IMR-90 (cell line): ENCODE data around the gene AGO3. TPM values are rescaled to one million over a fixed set of nuclear protein-coding genes. Genes with fewer than 3 reads are reported as not detected.

Source experiments
- ATAC-seq: fragments of 200-7000 bp; cut with Tn5 transposase; 2 replicates; pipeline ENCODE4 v1.9.1; 2020; ENCODE audit warnings: low read depth, mild to moderate bottlenecking, moderate library complexity
- BruUV-seq: library from RNA; stranded (reverse); fragments of 400-500 nt; replicated peaks from 2 replicates; lab custom pipeline; 2021; lab: Mats Ljungman, UMichigan
- CTCF ChIA-PET: fragments of 300-600 bp; formaldehyde crosslinking; extraction: SDS; loops from one replicate; lab custom pipeline; 2021; ENCODE audit warnings: antibody characterized with exemption; lab: Yijun Ruan, JAX
- POLR2A ChIA-PET: fragments of 300-600 bp; sonication (Branson Sonifier 250); formaldehyde crosslinking; loops from one replicate; lab custom pipeline; 2022; ENCODE audit warnings: antibody characterized with exemption; ENCODE audit not compliant: unreplicated experiment; lab: Charles Lee
- DNase-seq: peaks from one replicate; pipeline ENCODE4 v3.0.0; 2013
- H2AFZ ChIP-seq: replicated peaks from 2 replicates; pipeline ENCODE3; 2013; ENCODE audit warnings: low read length, mild to moderate bottlenecking; ENCODE audit not compliant: poor library complexity
- H2AK5ac ChIP-seq: 2 replicates; pipeline ENCODE4 v1.6.1; 2013; ENCODE audit warnings: low read depth, low read length, inconsistent platforms
- H2AK9ac ChIP-seq: replicated peaks from 2 replicates; pipeline ENCODE3; 2013; ENCODE audit warnings: mild to moderate bottlenecking, low read depth, low read length, moderate library complexity; ENCODE audit not compliant: poor library complexity
- H2BK120ac ChIP-seq: 2 replicates; pipeline ENCODE4 v1.6.1; 2013; ENCODE audit warnings: low read depth, low read length, inconsistent platforms
- H2BK15ac ChIP-seq: 3 replicates; pipeline ENCODE4 v1.6.1; 2013; ENCODE audit warnings: low read depth, low read length, inconsistent platforms
- H2BK20ac ChIP-seq: 2 replicates; pipeline ENCODE4 v1.6.1; 2013; ENCODE audit warnings: low read depth, mild to moderate bottlenecking, inconsistent platforms, low read length, moderate library complexity
- H2BK5ac ChIP-seq: 2 replicates; pipeline ENCODE4 v1.6.1; 2013; ENCODE audit warnings: mild to moderate bottlenecking, low read depth, low read length, inconsistent platforms; ENCODE audit not compliant: poor library complexity, severe bottlenecking
- H3K14ac ChIP-seq: replicated peaks from 2 replicates; pipeline ENCODE4 v1.6.1; 2013; ENCODE audit warnings: low read depth, low read length, inconsistent platforms
- H3K18ac ChIP-seq: 2 replicates; pipeline ENCODE4 v1.6.1; 2013; ENCODE audit warnings: low read depth, low read length, control low read depth
- H3K23ac ChIP-seq: 2 replicates; pipeline ENCODE4 v1.6.1; 2013; ENCODE audit warnings: low read depth, low read length, inconsistent platforms
- H3K27ac ChIP-seq: 2 replicates; pipeline ENCODE4 v1.5.1; 2013; ENCODE audit warnings: mild to moderate bottlenecking, control low read depth, low read length; ENCODE audit not compliant: insufficient read depth
- H3K27me3 ChIP-seq: 2 replicates; pipeline ENCODE4 v1.6.1; 2013; ENCODE audit warnings: low read length; ENCODE audit not compliant: control insufficient read depth, insufficient read depth
- H3K36me3 ChIP-seq: 2 replicates; pipeline ENCODE4 v1.6.1; 2013; ENCODE audit warnings: low read length, mixed read lengths; ENCODE audit not compliant: control insufficient read depth, insufficient read depth
- H3K4ac ChIP-seq: 2 replicates; pipeline ENCODE4 v1.6.1; 2013; ENCODE audit warnings: low read depth, low read length, inconsistent platforms
- H3K4me1 ChIP-seq: 2 replicates; pipeline ENCODE4 v1.6.1; 2013; ENCODE audit warnings: low read length, mixed read lengths; ENCODE audit not compliant: control insufficient read depth, insufficient read depth
- H3K4me2 ChIP-seq: 2 replicates; pipeline ENCODE4 v1.6.1; 2013; ENCODE audit warnings: low read depth, mild to moderate bottlenecking, control low read depth, low read length, moderate library complexity
- H3K4me3 ChIP-seq: 2 replicates; pipeline ENCODE4 v1.5.1; 2013; ENCODE audit warnings: low read depth, mild to moderate bottlenecking, control low read depth, low read length, moderate library complexity; ENCODE audit not compliant: insufficient read depth
- H3K56ac ChIP-seq: 2 replicates; pipeline ENCODE4 v1.6.1; 2013; ENCODE audit warnings: low read length, inconsistent platforms; ENCODE audit not compliant: insufficient read depth; ENCODE audit errors: extremely low read depth
- H3K79me1 ChIP-seq, 2 experiments: 2 replicates each; pipeline ENCODE4 v1.6.1; 2013; ENCODE audit warnings: low read length in 2 of 2, inconsistent platforms in 1 of 2, low read depth in 1 of 2
- H3K9ac ChIP-seq: 2 replicates; pipeline ENCODE4 v1.6.1; 2013; ENCODE audit warnings: low read depth, low read length, control low read depth
- H3K9me1 ChIP-seq: 2 replicates; pipeline ENCODE4 v1.6.1; 2013; ENCODE audit warnings: low read length, inconsistent platforms; ENCODE audit not compliant: insufficient read depth
- H3K9me3 ChIP-seq: 2 replicates; pipeline ENCODE4 v1.6.1; 2013; ENCODE audit warnings: low read length; ENCODE audit not compliant: control insufficient read depth, insufficient read depth
- H4K20me1 ChIP-seq: 2 replicates; pipeline ENCODE4 v1.6.1; 2013; ENCODE audit warnings: low read length, inconsistent platforms; ENCODE audit not compliant: insufficient read depth
- H4K5ac ChIP-seq: 2 replicates; pipeline ENCODE4 v1.6.1; 2013; ENCODE audit warnings: mild to moderate bottlenecking, low read depth, low read length, control low read depth
- H4K8ac ChIP-seq, 2 experiments: 2 replicates each; pipeline ENCODE4 v1.6.1; 2013; ENCODE audit warnings: low read depth in 2 of 2, low read length in 2 of 2, control low read depth in 1 of 2, inconsistent platforms in 1 of 2
- H4K91ac ChIP-seq: 2 replicates; pipeline ENCODE4 v1.6.1; 2013; ENCODE audit warnings: low read depth, low read length, inconsistent platforms; ENCODE audit not compliant: insufficient read depth
- BHLHE40 ChIP-seq: fragments of 150-350 bp; IDR thresholded peaks from 2 replicates; pipeline ENCODE4 v1.6.1; 2016; ENCODE audit warnings: mild to moderate bottlenecking, low read depth, low read length
- CEBPB ChIP-seq: IDR thresholded peaks from 2 replicates; pipeline ENCODE4 v1.6.1; 2012; ENCODE audit warnings: low read depth, low read length, improper control_type of control experiment
- CHD1 ChIP-seq: IDR thresholded peaks from 2 replicates; pipeline ENCODE4 v1.6.1; 2012; ENCODE audit warnings: low read depth, low read length, improper control_type of control experiment
- CTCF ChIP-seq: conservative IDR thresholded peaks from 2 replicates; pipeline ENCODE4 v1.5.1; 2012; ENCODE audit warnings: mild to moderate bottlenecking, low read depth, low read length, improper control_type of control experiment
- ELK1 ChIP-seq: fragments of 150-350 bp; IDR thresholded peaks from 2 replicates; pipeline ENCODE4 v1.6.1; 2016; ENCODE audit warnings: low read depth, mild to moderate bottlenecking, low read length, moderate library complexity, borderline replicate concordance
- FOS ChIP-seq: fragments of 150-350 bp; IDR thresholded peaks from 2 replicates; pipeline ENCODE4 v1.6.1; 2016; ENCODE audit warnings: low read depth, low read length
- MAFK ChIP-seq: IDR thresholded peaks from 2 replicates; pipeline ENCODE4 v1.6.1; 2012; ENCODE audit warnings: low read depth, low read length, improper control_type of control experiment
- MAZ ChIP-seq: IDR thresholded peaks from 2 replicates; pipeline ENCODE4 v1.6.1; 2012; ENCODE audit warnings: low read depth, mild to moderate bottlenecking, low read length, improper control_type of control experiment, moderate library complexity, borderline replicate concordance
- MXI1 ChIP-seq: IDR thresholded peaks from 2 replicates; pipeline ENCODE4 v1.6.1; 2012; ENCODE audit warnings: low read depth, mild to moderate bottlenecking, low read length, moderate library complexity, borderline replicate concordance
- NFE2L2 ChIP-seq: fragments of 150-350 bp; IDR thresholded peaks from 2 replicates; pipeline ENCODE4 v1.6.1; 2016; ENCODE audit warnings: low read depth, mild to moderate bottlenecking, low read length
- POLR2A ChIP-seq: IDR thresholded peaks from 2 replicates; pipeline ENCODE4 v1.6.1; 2012; ENCODE audit warnings: mild to moderate bottlenecking, low read depth, low read length
- RAD21 ChIP-seq: IDR thresholded peaks from 2 replicates; pipeline ENCODE4 v1.6.1; 2012; ENCODE audit warnings: low read length, improper control_type of control experiment
- RCOR1 ChIP-seq: IDR thresholded peaks from 2 replicates; pipeline ENCODE4 v1.6.1; 2012; ENCODE audit warnings: mild to moderate bottlenecking, low read length, improper control_type of control experiment; ENCODE audit not compliant: insufficient replicate concordance
- SMC3 ChIP-seq: fragments of 150-350 bp; IDR thresholded peaks from 2 replicates; pipeline ENCODE4 v1.6.1; 2016; ENCODE audit warnings: low read depth, mild to moderate bottlenecking, antibody characterized with exemption, low read length, moderate library complexity
- USF2 ChIP-seq: fragments of 150-350 bp; IDR thresholded peaks from 2 replicates; pipeline ENCODE4 v1.6.1; 2017; ENCODE audit warnings: mild to moderate bottlenecking, antibody characterized with exemption, low read length, low read depth
- whole genome bisulfite sequencing, 2 experiments: methylation state at CpG; one replicate each; pipeline versions ENCODE4 v1.1.5 to v1.1.7; 2013; ENCODE audit warnings: missing lambda C conversion rate in 2 of 2; ENCODE audit not compliant: insufficient read length in 1 of 2; ENCODE audit errors: extremely low coverage in 2 of 2; 5-methylcytosine and 5-hydroxymethylcytosine counted together
- dilution Hi-C: fragments of 300-500 bp; cut with HindIII; formaldehyde crosslinking; loops from one replicate; pipeline ENCODE4 v1.14.3; 2018; ENCODE audit warnings: low sequenced_read_pairs; ENCODE audit not compliant: unreplicated experiment
- in situ Hi-C: fragments of 300-500 bp; cut with MboI; formaldehyde crosslinking; loops from 3 replicates; pipeline ENCODE4 v1.14.3; 2019; ENCODE audit warnings: low sequenced_read_pairs, inconsistent platforms, mixed read lengths
- intact Hi-C: fragments of 100-400 bp; cut with micrococcal nuclease; formaldehyde crosslinking; loops from 2 replicates; pipeline ENCODE4 v1.10.0; 2022
- polyA plus RNA-seq, 3 experiments: library from polyadenylated mRNA; depleted of rRNA; stranded (reverse); fragments of >200 nt; gene quantifications; 2 replicates each; pipeline ENCODE4 v1.2.3, GENCODE V29; 2012; ENCODE audit warnings: low replicate concordance in 1 of 3
- total RNA-seq: library from RNA; depleted of rRNA; stranded (reverse); fragments of >200 nt; gene quantifications from 2 replicates; pipeline ENCODE4 v1.2.3, GENCODE V29; 2012

AGO3 gene
- total and polyA plus RNA-seq, 2 of the 4 experiments (the other 2 are of a cell fraction), result 8.9 to 25.6 TPM

- Histone ChIP-seq H3K79me1 (peaks cover 18 to 48% of the 10 kb centered on the region in 2 experiments), H2BK120ac (no peak overlapping the region), H2BK20ac (no peak overlapping the region), H2BK15ac (no peak overlapping the region), H4K91ac (no peak overlapping the region), H3K4ac (no peak overlapping the region), H4K8ac (no peak overlapping the region), H3K56ac (no peak overlapping the region), H4K5ac (no peak overlapping the region), H3K4me1 (peaks cover 14% of the 10 kb centered on the region), H3K18ac (no peak overlapping the region), H3K9me3 (no peaks in the 10 kb centered on the region), H2AK9ac (no peak overlapping the region), H3K27ac (no peak overlapping the region), H3K14ac (no peak overlapping the region), H4K20me1 (peaks cover 31% of the 10 kb centered on the region), H3K4me3 (no peak overlapping the region), H3K9ac (no peak overlapping the region), H3K9me1 (peaks cover 15% of the 10 kb centered on the region), H3K36me3 (peaks cover 4% of the 10 kb centered on the region; the same call in 1 of the 2 replicates), H2BK5ac (no peak overlapping the region), H3K27me3 (no peaks in the 10 kb centered on the region), H2AFZ (peak overlapping the region; percentile 34), H3K4me2 (no peak overlapping the region; the same call in 1 of the 2 replicates), H3K23ac (no peak overlapping the region), H2AK5ac (no peak overlapping the region)
- ChIA-PET POLR2A (no interaction called here), CTCF (no interaction called here)
- no peak for ATAC-seq
- intact Hi-C loops, result no loop called here
- no peak for DNase-seq
- TF ChIP-seq NFE2L2, result no peak
- no peak for TF ChIP-seq MAFK
- no peak for TF ChIP-seq CEBPB
- no peak for TF ChIP-seq POLR2A
- no peak for TF ChIP-seq RAD21
- TF ChIP-seq FOS, result no peak
- no peak for TF ChIP-seq MXI1
- no peak for TF ChIP-seq ELK1
- TF ChIP-seq CHD1, result no peak
- no peak for TF ChIP-seq RCOR1
- no peak for TF ChIP-seq SMC3
- no peak for TF ChIP-seq CTCF
- no peak for TF ChIP-seq MAZ
- no peak for TF ChIP-seq USF2
- no peak for TF ChIP-seq BHLHE40
- in situ Hi-C loops, result no loop called here
- dilution Hi-C loops, result no loop called here
- BruUV-seq, result no TSS peak
- WGBS, 2 experiments, result no CpG with 5 or more reads among the region's 4 CpGs
These were observed 44.8 kb upstream of the AGO3 start for GRCh38 chr1:35885961-35886558.
